ENCODE measurements around the gene DNMT3A.

Gene DNMT3A

DNA sequence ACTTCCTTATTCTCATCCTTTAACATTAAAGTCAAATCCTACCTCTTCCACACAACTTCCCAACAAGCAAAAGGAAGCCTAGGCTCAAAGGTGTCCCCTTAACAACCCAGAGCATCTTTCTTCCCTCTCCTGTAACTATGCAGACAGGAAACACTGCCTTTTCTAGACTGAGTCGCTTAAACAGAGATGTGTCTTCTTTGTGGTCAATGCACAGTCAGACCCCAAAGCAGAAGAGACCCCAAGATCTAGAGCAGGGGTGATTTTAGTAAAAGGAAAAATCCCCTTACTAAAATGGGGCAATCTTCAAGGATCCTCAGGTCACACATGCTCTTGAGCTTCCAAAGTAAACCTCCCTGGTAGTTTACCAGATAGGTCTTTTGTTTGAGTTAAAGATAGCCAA, 86.8 kb downstream of the DNMT3A start:
- DNase-seq = no peak

DNA sequence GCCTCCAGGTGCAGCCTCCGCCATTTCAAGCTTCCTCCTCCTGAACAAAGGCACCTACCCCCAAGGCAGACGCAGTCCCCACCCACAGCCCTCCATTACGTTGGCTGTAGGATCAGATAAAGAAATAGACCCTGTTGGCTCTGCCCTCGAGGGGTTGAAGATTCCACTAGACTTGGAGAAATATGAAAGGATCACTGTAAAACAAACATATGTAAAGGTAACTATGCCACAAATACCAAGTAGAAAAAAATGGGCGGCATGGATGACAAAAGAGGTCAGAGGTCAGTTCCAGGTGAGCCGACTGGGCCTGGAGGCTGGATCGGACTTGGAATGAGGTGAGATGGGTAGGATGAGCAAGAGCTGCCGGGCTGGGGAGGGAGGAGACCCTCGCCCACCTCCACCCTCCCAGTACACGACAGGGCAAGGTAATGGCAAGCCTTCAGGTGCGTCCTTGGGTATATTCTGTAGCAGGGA, 88.5 kb downstream of the DNMT3A start:
- no peak for DNase-seq

DNA sequence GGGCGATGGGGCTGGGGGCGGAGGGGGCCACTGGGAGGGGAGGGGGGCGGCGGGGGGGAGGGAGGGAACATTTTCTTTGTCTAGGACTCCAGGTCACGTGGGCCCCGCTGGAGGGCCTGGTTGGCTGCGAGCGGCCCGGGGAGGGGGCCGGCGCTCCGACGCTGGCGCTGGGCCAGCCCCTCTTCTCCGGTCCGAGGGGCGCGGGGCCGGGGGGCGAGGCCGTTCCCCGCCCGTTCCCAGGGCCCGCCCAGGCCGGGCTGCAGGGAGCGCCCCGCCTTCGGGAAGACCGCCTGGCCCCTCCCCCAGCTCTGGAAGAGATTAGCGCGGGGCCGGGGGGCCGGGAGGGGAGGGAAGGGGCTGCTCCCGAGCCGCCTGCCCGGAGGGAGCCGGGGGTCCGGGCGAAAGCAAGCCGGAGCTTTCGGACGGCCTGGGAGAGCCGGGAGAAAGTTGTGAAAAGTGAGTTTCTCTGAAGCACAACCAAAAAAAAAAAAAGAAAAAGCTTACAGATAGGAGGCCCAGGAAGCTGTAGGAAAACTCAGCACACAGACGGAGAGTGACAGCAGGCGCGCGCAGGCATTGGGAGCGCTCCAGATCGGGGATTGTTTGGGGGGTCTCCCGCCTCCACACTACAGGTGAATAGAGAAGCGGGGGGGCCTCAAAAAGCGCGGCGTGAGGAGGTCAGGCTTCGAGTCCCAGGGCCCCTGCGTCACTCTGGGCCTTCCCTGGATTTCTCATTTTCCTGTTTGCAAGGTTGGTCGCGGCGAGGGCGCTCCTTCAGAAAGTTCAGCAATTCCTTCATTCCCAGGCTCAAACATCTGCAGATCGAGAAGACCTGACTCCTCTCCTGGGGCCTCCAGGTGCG, 89.2 kb downstream of the DNMT3A start:
- DNase-seq = peak; percentile 49

DNA sequence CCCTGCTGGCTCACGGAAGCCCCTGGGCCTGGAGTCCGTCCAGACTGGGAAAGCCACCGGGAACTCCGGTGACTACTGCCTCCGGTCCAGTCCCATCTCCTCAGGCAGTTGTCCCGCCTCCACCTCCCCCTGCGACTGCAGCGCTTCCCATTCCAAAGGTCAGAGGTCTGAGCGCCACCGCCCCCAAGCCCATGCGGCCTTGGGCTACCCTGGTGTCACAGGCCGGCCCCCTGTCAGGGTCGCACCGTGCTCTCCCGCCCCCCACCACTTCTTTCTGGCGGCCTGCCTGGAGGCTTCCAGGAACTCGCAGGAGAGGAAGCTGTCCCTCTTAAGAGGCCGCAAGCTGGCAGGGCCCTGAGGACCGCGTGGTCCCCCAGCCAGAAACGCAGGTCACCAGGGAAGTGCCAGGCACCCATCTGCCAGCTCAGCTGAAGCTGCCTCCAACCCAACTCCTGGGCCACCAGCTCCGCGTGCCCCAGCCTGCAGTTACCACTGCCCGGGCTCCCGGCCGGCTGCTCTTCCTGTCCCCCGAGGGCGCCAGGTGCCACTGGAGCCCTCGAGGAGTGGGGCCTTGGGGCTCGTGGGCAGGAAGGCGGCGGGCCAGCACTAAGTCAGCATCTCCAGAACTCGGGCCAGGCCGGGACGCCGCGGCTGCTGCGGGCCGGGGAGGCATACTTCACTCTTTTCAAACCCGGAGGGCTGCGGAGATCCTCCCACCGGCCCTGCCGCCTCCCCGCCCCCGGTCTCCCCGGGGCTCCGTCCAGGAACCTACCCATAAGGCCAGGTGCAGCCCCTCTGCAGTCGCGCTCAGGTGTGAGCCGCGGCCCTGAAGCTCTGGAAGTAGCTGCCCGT, 90.1 kb downstream of the DNMT3A start:
- no peak for DNase-seq

DNA sequence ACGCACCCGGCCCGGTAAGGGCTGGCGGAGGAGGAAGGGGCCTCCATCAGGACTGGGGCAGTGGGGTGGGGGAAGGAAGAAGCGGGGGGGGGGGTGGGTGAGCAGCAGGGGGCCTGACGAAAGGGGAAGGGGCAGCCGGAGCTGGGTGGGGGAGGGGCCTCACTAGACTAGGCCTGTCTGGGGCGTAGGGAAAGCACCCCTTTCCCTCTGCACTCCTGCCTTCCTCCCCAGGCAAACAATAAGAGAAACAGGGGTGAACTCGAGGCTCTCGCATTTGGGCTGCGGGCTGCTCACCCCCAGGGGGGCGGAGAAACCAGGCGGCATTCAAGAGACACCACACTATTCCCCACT, 90.7 kb downstream of the DNMT3A start:
- peak; percentile 12 for DNase-seq

DNA sequence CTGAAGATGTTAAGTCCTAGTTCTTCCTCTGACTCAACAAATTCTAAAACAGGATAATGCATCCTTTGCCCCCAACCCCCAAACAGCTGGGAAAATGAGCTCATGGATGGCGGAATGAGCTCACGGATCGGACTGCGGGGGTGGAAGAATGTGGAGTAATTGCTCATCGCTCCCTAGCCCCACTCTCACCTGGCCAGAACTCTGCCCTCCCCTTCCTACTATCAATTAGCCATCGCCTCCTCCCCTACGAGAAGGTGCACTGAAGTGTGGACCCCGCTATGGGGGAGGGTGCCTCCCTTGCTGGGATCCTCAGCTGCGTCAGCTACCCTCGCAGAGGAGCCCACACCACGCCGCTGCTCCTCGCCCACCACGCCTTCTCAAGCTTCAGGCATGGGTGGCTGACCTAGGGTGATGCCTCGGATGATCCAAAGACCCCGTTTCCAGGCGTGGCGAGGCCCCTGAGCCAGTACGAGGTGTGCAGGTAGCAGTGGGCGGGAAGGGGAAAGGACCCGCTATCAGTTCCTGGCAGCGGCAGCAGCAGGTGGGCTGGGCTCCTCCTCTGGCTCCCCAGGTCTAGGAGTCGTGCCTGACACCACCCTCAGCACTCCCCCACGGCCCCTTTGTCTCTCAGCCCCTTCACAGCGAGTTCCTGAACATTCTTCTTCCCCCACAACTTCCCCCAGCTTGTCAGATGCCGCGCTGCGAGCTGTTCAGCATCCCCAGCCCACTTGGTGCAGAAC, 91.2 kb downstream of the DNMT3A start:
- DNase-seq = no peak

DNA sequence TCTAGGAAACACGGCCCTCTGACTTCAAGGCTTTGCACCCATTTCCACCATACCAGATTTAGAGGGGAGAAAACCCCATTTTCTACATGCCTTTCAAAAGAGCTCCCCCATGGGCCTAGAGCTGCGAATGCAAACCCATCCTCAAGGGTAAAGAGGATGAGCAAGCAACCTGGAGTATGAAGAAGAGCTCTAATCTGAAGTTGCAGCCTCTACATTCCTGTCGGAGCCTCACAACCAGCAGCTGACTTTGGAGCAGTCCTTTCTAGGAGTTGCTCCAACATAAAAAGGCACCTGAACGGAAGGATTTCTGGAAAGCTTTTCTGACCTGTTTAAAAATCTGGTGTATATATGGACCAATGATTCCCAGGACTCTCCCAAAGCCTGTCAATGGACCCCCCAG, 91.9 kb downstream of the DNMT3A start:
- DNase-seq = no peak

DNA sequence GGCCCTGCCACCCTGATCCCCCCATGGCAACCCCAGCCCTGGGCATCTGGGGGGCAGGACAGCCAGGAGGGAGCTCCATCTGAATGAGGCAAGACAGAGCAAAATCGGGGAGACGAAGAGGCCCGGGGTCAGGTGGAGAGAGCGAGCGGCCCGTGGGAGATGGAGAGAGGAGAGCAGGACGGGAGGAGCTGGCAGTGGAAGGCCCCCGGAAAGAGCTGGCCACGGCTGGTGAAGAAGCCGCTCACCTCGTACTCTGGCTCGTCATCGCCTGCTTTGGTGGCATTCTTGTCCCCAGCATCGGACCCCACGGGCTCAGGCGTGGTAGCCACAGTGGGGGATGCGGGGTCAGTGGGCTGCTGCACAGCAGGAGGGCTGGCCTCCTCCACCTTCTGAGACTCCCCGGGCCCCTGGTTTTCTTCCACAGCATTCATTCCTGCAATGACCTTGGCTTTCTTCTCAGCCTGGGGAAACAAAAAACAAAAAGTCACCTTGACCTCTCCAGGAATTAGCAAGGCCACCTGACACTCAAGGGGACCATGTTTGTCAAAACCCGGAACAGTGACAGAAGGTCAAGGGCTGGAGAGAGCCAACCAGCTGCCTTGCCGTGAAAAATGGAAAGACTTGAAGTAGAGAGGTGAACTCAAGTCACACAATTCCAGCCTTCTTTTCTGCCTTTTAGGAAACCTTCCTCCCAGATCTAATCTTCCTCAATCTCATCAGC, 93.8 kb downstream of the DNMT3A start:
- DNase-seq = no peak

DNA sequence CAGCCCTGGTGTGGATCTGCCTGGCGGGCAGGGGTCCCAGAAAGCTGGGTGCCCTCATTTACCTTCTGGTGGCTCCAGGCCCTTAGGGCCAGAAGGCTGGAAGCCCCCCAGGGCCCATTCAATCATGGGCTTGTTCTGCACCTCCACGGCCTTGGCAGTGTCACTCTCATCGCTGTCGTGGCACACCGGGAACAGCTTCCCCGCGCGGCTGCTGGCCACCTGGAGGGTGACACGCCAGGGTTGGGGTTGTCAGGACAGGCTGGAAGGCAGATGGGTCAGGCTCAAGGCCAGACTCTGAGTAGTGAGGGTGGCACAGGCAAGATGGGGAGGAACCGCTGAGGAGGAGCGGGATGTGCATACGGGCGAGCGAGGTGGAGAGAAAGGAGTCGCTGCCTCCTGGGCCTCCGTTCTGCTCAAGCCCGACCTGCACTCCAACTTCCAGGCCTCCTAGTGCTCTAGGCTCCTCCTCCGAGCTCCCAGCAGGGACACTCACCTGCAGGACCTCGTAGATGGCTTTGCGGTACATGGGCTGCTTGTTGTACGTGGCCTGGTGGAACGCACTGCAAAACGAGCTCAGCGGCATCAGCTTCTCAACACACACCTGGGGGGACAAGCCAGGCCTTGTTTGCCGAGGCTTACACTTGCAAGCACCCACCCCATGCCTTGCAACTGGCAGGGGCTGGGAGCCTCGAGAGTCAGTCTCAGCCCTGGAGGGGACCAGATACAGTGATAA, 95.0 kb downstream of the DNMT3A start:
- DNase-seq = no peak

DNA sequence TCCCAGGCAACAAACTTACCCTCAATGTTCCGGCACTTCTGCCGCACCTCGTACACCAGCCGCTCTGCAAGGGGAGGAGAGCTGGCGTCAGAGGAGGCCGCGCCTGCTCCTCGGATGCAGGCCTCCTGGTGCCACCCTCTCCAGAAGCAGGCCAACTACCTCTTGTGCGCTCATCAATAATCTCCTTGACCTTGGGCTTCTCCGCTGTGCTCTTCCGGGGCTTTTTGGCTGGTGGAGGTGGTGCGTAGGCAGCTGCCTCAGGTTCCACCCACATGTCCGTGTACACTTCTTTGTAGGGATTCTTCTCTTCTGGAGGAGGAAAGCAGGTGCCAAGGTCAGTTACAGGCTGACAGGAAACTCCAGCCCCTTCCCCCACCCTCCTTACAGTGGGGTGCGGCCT, 95.7 kb downstream of the DNMT3A start:
- no peak for DNase-seq

DNA sequence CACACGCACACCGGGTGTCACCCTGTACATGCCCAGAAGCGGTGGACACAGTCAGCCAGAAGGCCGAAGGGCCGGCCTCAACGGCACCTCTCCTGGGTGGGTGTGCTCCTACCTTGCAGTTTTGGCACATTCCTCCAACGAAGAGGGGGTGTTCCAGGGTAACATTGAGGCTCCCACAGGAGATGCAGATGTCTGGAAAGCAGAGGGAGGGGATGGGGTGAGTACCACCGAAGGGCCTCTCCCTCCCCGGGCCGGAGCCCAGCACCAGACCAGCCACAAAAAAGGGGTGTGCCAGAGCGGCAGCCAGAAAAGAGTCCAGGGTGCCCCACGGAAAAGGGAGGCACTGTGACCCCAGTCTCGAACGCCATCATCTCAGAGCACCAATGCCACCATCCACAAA, 96.6 kb downstream of the DNMT3A start:
- DNase-seq = no peak

DNA sequence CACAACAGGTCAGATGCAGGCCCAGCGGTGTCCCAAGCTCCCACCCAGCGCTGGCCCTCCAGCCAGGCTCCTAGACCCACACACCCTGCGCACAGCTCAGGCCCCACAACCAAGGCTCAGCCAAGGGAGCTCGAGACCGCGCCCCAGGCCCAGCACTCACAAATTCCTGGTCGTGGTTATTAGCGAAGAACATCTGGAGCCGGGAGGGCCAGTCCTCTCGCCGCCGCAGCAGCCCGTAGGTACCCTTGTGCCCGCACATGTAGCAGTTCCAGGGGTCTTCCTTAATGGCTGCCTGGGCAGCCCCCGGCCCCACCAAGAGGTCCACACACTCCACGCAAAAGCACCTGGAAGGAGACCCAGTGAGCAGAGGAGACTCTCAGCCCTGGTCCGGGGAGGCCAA, 97.7 kb downstream of the DNMT3A start:
- DNase-seq = no peak

DNA sequence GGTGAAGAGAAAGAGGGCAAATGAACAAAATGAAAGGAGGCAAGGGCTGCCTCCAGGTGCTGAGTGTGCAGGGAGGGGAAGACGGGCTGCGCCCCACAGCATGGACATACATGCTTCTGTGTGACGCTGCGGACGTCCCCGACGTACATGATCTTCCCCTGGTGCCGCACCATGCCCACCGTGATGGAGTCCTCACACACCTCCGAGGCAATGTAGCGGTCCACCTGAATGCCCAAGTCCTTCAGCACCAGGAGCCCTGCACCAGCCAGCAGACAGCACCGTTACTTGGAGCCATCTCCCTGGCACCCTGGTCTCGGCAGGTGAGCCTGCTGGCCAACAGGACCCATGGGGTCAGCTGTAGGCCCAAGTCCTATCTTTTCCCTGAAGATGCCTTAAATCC, 100.3 kb downstream of the DNMT3A start:
- DNase-seq = no peak

DNA sequence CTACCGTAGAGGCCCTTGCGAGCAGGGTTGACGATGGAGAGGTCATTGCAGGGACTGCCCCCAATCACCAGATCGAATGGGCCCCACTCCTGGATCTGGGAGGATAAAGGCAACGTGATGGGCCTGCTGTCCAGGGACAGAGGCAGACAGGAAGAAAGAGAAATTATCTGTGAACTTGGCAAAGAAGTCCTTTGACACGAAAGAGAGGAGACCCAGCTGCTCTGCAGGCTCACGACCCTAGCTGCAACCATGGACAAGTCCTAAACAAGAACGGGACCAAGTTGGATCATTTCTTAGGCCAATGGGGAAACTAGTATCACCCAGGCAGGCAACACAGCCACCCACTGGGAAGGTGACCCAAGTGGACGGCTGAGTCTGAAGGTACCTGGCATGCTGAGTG, 101.1 kb downstream of the DNMT3A start:
- DNase-seq = no peak

DNA sequence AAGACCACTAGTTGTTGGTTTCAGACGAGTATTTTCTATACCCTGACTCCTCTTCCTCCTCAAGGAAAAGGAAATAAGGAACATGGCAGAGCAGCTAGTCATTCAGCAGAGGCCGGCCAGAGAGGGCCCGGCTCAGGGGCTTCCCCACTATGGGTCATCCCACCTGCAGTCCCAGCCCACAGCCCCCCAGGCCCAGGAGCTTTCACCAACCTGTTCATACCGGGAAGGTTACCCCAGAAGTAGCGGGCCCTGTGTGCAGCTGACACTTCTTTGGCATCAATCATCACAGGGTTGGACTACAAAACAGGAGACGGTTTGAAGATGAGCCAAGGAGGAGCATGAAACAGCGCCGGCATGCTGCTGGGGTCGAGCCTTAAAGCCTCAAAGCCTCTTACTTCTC, 102.8 kb downstream of the DNMT3A start:
- DNase-seq = no peak

DNA sequence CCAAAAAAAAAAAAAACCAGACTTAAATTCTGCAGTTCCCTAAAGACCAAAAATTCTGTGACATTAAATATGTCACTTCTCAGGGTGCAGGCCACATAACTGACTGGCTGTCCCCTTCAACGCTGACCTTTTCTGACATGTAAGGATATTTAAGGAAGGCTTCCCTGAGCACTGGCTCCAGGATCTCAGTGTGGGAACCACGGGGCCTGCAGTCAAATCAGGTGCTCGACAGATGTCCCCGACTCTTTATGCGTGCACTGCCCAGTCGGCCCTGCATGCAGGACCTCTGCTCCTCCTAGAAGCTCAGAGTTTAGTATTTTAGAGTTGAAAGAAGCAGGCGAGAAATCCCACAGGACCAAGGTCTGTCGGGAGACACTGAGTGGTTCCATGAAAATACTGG, 104.0 kb downstream of the DNMT3A start:
- no peak for DNase-seq

DNA sequence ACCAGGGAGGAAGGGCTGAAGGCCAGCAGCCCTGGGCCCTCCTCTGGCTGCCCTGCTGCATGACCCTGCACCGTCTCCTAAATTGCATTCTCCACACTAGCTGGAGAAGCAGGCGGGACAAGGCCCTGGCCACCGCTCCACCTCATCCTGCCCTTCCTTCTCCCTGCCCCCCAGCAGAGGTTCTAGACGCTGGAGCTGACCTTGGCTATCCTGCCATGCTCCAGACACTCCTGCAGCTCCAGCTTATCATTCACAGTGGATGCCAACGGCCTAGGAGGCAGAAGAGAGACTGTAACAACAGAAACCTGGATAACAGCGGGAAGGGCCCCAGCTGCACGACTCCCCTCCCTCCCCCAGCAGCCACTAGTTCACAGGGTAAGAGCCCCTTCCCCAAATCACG, 105.0 kb downstream of the DNMT3A start:
- no peak for DNase-seq

DNA sequence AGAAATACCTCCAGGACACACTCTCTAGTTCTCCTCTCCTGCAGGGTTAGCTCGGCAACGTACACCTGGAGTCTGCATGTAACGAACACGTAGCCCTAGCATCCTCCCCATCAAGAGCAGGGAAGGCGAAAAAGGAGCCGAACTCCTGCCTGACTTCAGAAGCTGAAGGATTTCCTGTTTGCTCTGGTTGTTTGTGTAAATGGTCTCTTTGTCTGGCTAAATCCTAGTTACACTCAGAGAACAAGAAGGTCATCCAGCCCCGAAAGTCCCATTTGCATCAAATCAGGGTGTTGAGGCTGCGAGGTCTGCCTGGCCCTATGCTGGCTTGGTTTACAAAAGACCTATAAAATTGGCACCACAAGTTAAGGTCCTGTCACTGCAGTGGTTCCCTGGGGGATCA, 107.0 kb downstream of the DNMT3A start:
- DNase-seq = no peak

DNA sequence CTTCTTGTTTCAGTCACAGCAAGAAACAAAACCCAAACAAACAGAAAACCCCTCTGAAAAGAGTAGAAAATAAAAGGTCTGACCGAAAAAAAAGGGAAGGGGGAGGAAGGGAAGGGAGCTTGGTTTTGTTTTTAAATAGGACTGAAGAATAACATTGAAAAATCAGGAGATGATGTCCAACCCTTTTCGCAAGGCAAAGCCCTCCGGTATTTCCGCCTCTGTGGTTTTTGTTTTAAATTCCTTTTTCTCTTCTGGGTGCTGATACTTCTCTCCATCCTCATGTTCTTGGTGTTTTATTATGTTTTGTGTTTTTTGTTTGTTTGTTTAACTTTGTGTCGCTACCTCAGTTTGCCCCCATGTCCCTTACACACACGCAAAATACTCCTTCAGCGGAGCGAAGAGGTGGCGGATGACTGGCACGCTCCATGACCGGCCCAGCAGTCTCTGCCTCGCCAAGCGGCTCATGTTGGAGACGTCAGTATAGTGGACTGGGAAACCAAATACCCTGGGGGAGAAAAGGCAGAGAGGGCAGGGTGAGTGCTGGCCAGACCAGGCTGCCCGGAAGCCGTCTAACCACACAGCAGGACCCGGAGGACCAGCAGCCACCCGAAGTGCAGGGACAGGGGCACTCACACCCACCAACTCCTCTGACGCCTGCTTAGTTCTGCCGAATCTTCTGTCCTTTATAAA, 107.7 kb downstream of the DNMT3A start:
- no peak for DNase-seq

DNA sequence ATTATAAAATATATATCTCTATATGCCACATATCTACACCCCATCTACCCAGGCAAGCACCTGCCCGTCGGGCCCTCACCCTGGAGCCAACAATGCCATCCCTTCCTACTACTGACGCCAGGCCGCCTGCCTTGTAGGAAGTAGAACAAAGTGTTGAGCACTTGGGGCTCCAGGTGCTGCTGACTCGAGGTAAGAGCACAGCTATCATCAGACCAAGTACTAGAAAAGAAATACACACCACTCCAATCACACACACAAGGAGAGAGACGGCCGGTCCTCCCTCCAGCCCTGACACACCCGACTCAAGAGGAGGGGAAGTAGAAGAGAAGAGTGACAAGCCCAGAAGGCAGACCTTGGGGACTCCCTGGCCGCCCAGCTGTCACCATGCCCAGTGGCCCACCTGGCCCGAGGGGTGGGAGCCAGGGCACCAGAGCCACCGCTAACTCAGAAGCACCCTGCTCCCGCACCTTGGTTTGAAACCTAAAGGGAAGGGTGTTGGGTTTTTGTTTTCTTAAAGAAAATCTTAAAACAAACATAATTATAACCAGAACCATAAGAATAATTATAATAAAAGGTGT, 109.4 kb downstream of the DNMT3A start:
- DNase-seq = no peak

DNA sequence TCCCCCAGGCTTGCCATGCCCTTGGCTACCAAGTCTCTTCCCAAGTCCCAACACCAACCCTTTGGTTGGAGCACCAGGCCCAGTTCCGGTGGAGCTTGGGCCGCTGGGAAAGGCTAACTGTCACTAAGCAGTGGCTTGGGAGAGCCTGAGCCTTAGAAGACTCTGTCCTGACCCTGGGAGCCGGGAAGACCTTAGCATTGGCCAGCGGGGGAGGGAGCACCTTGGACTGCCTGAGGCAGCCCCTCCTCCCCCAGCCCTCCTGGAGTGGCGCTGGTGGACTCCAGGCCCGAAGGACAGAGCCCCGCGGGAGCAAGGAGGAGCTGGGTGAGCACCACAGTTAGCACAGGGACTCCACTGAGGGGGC, 110.8 kb downstream of the DNMT3A start:
- no peak for DNase-seq

Measured in effector CD8-positive, alpha-beta T cell (primary cell).